Astrocyte (in vitro differentiated cells and primary cell): ENCODE measurements around the gene USP3. TPM values are rescaled to one million over a fixed set of nuclear protein-coding genes. Genes with fewer than 3 reads are reported as not detected.

Experiments used
- DNase-seq: peaks from one replicate; pipeline ENCODE4 v3.0.0-alpha.2; 2010; ENCODE audit warnings: low read depth
- FAIRE-seq: peaks from 2 replicates; lab custom pipeline; 2011; peaks lifted over from hg19 to GRCh38; lab: Jason Lieb, UNC
- H2AFZ ChIP-seq: 2 replicates; pipeline ENCODE4 v1.6.0; 2012; ENCODE audit warnings: low read depth, low read length, inconsistent platforms
- H3K27ac ChIP-seq: 2 replicates; pipeline ENCODE4 v1.5.1; 2011; ENCODE audit warnings: low read depth, low read length, inconsistent platforms
- H3K27me3 ChIP-seq: 2 replicates; pipeline ENCODE4 v1.6.0; 2011; ENCODE audit warnings: low read length, inconsistent platforms; ENCODE audit not compliant: insufficient read depth
- H3K36me3 ChIP-seq: 2 replicates; pipeline ENCODE4 v1.5.1; 2011; ENCODE audit warnings: low read length, inconsistent platforms; ENCODE audit not compliant: insufficient read depth
- H3K4me1 ChIP-seq: 2 replicates; pipeline ENCODE4 v1.5.1; 2011; ENCODE audit warnings: low read length, inconsistent platforms; ENCODE audit not compliant: insufficient read depth
- H3K4me2 ChIP-seq: 2 replicates; pipeline ENCODE4 v1.6.0; 2012; ENCODE audit warnings: low read length, inconsistent platforms
- H3K4me3 ChIP-seq: 2 replicates; pipeline ENCODE4 v1.5.1; 2011; ENCODE audit warnings: low read depth, mild to moderate bottlenecking, low read length, inconsistent platforms; ENCODE audit not compliant: insufficient read depth
- H3K79me2 ChIP-seq: 2 replicates; pipeline ENCODE4 v1.6.0; 2012; ENCODE audit warnings: mild to moderate bottlenecking, low read length, inconsistent platforms; ENCODE audit not compliant: insufficient read depth
- H3K9ac ChIP-seq: 2 replicates; pipeline ENCODE4 v1.6.0; 2012; ENCODE audit warnings: mild to moderate bottlenecking, low read length, inconsistent platforms
- H3K9me3 ChIP-seq: 2 replicates; pipeline ENCODE4 v1.5.1; 2012; ENCODE audit warnings: low read depth, mild to moderate bottlenecking, low read length, inconsistent platforms; ENCODE audit not compliant: insufficient read depth
- H4K20me1 ChIP-seq: 2 replicates; pipeline ENCODE4 v1.6.0; 2012; ENCODE audit warnings: low read length, inconsistent platforms; ENCODE audit not compliant: insufficient read depth
- H3K27ac Mint-ChIP-seq: one replicate; pipeline ENCODE4 v1.8.0; 2021; ENCODE audit warnings: mild to moderate bottlenecking, mixed read lengths; ENCODE audit not compliant: unreplicated experiment
- H3K27me3 Mint-ChIP-seq: one replicate; pipeline ENCODE4 v1.8.0; 2021; ENCODE audit warnings: low read depth, mixed read lengths; ENCODE audit not compliant: unreplicated experiment
- H3K36me3 Mint-ChIP-seq: one replicate; pipeline ENCODE4 v1.8.0; 2021; ENCODE audit warnings: low read depth, mixed read lengths; ENCODE audit not compliant: unreplicated experiment
- H3K4me1 Mint-ChIP-seq: one replicate; pipeline ENCODE4 v1.8.0; 2021; ENCODE audit warnings: low read depth, mixed read lengths; ENCODE audit not compliant: unreplicated experiment
- H3K4me3 Mint-ChIP-seq: one replicate; pipeline ENCODE4 v1.8.0; 2021; ENCODE audit warnings: mild to moderate bottlenecking, moderate library complexity, mixed read lengths; ENCODE audit not compliant: unreplicated experiment
- H3K9me3 Mint-ChIP-seq: one replicate; pipeline ENCODE4 v1.8.0; 2021; ENCODE audit warnings: mild to moderate bottlenecking, mixed read lengths; ENCODE audit not compliant: unreplicated experiment
- CTCF ChIP-seq: IDR thresholded peaks from 2 replicates; pipeline ENCODE4 v1.5.1; 2011; ENCODE audit warnings: low read depth, mild to moderate bottlenecking, inconsistent platforms, low read length, moderate library complexity; ENCODE audit not compliant: insufficient read depth
- EZH2 ChIP-seq: IDR thresholded peaks from 2 replicates; pipeline ENCODE4 v1.6.1; 2012; ENCODE audit warnings: mild to moderate bottlenecking, low read length, inconsistent platforms; ENCODE audit not compliant: insufficient read depth
- total RNA-seq: library from RNA; stranded (reverse); gene quantifications from 2 replicates; pipeline ENCODE4 v1.2.1, GENCODE V29; 2021

USP3 gene
- total RNA-seq, 1 donor from 2014 or later: 38.1 TPM

- Histone ChIP-seq H4K20me1 (no peaks in the 10 kb centered on the region), H3K4me3 (no peak overlapping the region), H3K4me2 (no peak overlapping the region), H3K9ac (no peak overlapping the region), H3K27me3 (no peaks in the 10 kb centered on the region), H3K79me2 (no peaks in the 10 kb centered on the region), H3K4me1 (no peaks in the 10 kb centered on the region), H3K36me3 (peaks cover 30% of the 10 kb centered on the region), H3K27ac (no peak overlapping the region), H3K9me3 (no peaks in the 10 kb centered on the region), H2AFZ (no peak overlapping the region)
- Mint-ChIP-seq H3K9me3 (no peaks in the 10 kb centered on the region), H3K4me1 (no peaks in the 10 kb centered on the region), H3K27ac (no peak overlapping the region), H3K27me3 (no peaks in the 10 kb centered on the region), H3K4me3 (no peak overlapping the region), H3K36me3 (peaks cover 14% of the 10 kb centered on the region)
- DNase-seq (no peak), FAIRE-seq (no peak)
- TF ChIP-seq CTCF: no peak
- TF ChIP-seq EZH2: no peak
Observed at GRCh38 chr15:63634154-63634553, 129.8 kb downstream of the USP3 start.

- H2AFZ ChIP-seq: no peak overlapping the region
- no peak overlapping the region for H3K4me3 ChIP-seq
- Mint-ChIP-seq H3K36me3 (peaks cover 15% of the 10 kb centered on the region), H3K4me1 (no peaks in the 10 kb centered on the region), H3K4me3 (no peak overlapping the region), H3K9me3 (no peaks in the 10 kb centered on the region), H3K27me3 (no peaks in the 10 kb centered on the region), H3K27ac (no peak overlapping the region)
- FAIRE-seq: no peak
- no peaks in the 10 kb centered on the region for H4K20me1 ChIP-seq
- H3K36me3 ChIP-seq: peaks cover 32% of the 10 kb centered on the region
- H3K4me2 ChIP-seq: no peak overlapping the region
- no peaks in the 10 kb centered on the region for H3K4me1 ChIP-seq
- no peaks in the 10 kb centered on the region for H3K9me3 ChIP-seq
- H3K27me3 ChIP-seq: no peaks in the 10 kb centered on the region
- TF ChIP-seq EZH2 (no peak), CTCF (no peak)
- H3K27ac ChIP-seq: no peak overlapping the region
- no peaks in the 10 kb centered on the region for H3K79me2 ChIP-seq
- DNase-seq: no peak
- H3K9ac ChIP-seq: no peak overlapping the region
Observed at GRCh38 chr15:63636518-63637061, 132.2 kb downstream of the USP3 start.

- Mint-ChIP-seq H3K4me3 (no peak overlapping the region), H3K9me3 (no peaks in the 10 kb centered on the region), H3K36me3 (peaks cover 13% of the 10 kb centered on the region), H3K27me3 (no peaks in the 10 kb centered on the region), H3K27ac (no peak overlapping the region), H3K4me1 (no peaks in the 10 kb centered on the region)
- TF ChIP-seq EZH2 (no peak), CTCF (no peak)
- Histone ChIP-seq H3K27ac (no peak overlapping the region), H4K20me1 (no peaks in the 10 kb centered on the region), H3K27me3 (no peaks in the 10 kb centered on the region), H3K4me1 (no peaks in the 10 kb centered on the region), H3K9ac (no peak overlapping the region), H3K36me3 (peaks cover 20% of the 10 kb centered on the region), H3K4me2 (no peak overlapping the region), H3K9me3 (no peaks in the 10 kb centered on the region), H2AFZ (no peak overlapping the region), H3K4me3 (no peak overlapping the region), H3K79me2 (no peaks in the 10 kb centered on the region)
- FAIRE-seq (no peak), DNase-seq (no peak)
Observed at GRCh38 chr15:63638839-63639238, 134.4 kb downstream of the USP3 start.
